ENCODE results near the gene EXOC4.

Gene EXOC4

GRCh38 chr7:133401225-133401624 lies 148.3 kb downstream of the EXOC4 start:
- Histone ChIP-seq H3K4me1 (ENCODE audit: control insufficient read depth, low read length) (no peaks in the 10 kb centered on the region), H3K4me3 (ENCODE audit: low read length) (no peak overlapping the region), H3K27ac (ENCODE audit: low read depth, low read length) (no peak overlapping the region), H3K4me2 (ENCODE audit: low read length) (no peak overlapping the region), H3K36me3 (ENCODE audit: control insufficient read depth, low read length) (no peaks in the 10 kb centered on the region), H3K27me3 (ENCODE audit: control insufficient read depth, low read length) (no peaks in the 10 kb centered on the region), H3F3A (ENCODE audit: control insufficient read depth, insufficient read depth) (no peaks in the 10 kb centered on the region), H3K9me3 (ENCODE audit: control insufficient read depth, insufficient read depth, low read length) (no peaks in the 10 kb centered on the region), H3K9me2 (replicated peaks; ENCODE audit: control insufficient read depth, low read length) (no peaks in the 10 kb centered on the region), H3K79me2 (ENCODE audit: control insufficient read depth, low read length) (no peaks in the 10 kb centered on the region), H4K20me1 (ENCODE audit: control insufficient read depth, insufficient read depth, low read depth, low read length) (no peaks in the 10 kb centered on the region)
- TF ChIP-seq EZH2phosphoT487 (IDR thresholded peaks at IDR 0.05; ENCODE audit: borderline replicate concordance, low read length), result no peak
- TF ChIP-seq, protein P1, sequence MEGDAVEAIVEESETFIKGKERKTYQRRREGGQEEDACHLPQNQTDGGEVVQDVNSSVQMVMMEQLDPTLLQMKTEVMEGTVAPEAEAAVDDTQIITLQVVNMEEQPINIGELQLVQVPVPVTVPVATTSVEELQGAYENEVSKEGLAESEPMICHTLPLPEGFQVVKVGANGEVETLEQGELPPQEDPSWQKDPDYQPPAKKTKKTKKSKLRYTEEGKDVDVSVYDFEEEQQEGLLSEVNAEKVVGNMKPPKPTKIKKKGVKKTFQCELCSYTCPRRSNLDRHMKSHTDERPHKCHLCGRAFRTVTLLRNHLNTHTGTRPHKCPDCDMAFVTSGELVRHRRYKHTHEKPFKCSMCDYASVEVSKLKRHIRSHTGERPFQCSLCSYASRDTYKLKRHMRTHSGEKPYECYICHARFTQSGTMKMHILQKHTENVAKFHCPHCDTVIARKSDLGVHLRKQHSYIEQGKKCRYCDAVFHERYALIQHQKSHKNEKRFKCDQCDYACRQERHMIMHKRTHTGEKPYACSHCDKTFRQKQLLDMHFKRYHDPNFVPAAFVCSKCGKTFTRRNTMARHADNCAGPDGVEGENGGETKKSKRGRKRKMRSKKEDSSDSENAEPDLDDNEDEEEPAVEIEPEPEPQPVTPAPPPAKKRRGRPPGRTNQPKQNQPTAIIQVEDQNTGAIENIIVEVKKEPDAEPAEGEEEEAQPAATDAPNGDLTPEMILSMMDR (IDR thresholded peaks at IDR 0.05; ENCODE audit: low read depth, low read length, poor library complexity, severe bottlenecking), result no peak

GRCh38 chr7:133408212-133408611 lies 155.3 kb downstream of the EXOC4 start:
- Histone ChIP-seq H3F3A (ENCODE audit: control insufficient read depth, insufficient read depth) (no peaks in the 10 kb centered on the region), H3K9me2 (replicated peaks; ENCODE audit: control insufficient read depth, low read length) (no peaks in the 10 kb centered on the region), H3K27me3 (ENCODE audit: control insufficient read depth, low read length) (no peaks in the 10 kb centered on the region), H3K9me3 (ENCODE audit: control insufficient read depth, insufficient read depth, low read length) (no peaks in the 10 kb centered on the region), H3K79me2 (ENCODE audit: control insufficient read depth, low read length) (no peaks in the 10 kb centered on the region), H3K4me1 (ENCODE audit: control insufficient read depth, low read length) (no peaks in the 10 kb centered on the region), H3K27ac (ENCODE audit: low read depth, low read length) (no peak overlapping the region), H3K36me3 (ENCODE audit: control insufficient read depth, low read length) (no peaks in the 10 kb centered on the region), H4K20me1 (ENCODE audit: control insufficient read depth, insufficient read depth, low read depth, low read length) (no peaks in the 10 kb centered on the region), H3K4me3 (ENCODE audit: low read length) (no peak overlapping the region), H3K4me2 (ENCODE audit: low read length) (no peak overlapping the region)
- TF ChIP-seq EZH2phosphoT487 (IDR thresholded peaks at IDR 0.05; ENCODE audit: borderline replicate concordance, low read length), result no peak
- TF ChIP-seq, protein P1 (IDR thresholded peaks at IDR 0.05; ENCODE audit: low read depth, low read length, poor library complexity, severe bottlenecking), result no peak

GRCh38 chr7:133409421-133409820 lies 156.5 kb downstream of the EXOC4 start:
- Histone ChIP-seq H3K9me2 (replicated peaks; ENCODE audit: control insufficient read depth, low read length) (no peaks in the 10 kb centered on the region), H4K20me1 (ENCODE audit: control insufficient read depth, insufficient read depth, low read depth, low read length) (no peaks in the 10 kb centered on the region), H3K79me2 (ENCODE audit: control insufficient read depth, low read length) (no peaks in the 10 kb centered on the region), H3K4me2 (ENCODE audit: low read length) (no peak overlapping the region), H3K27me3 (ENCODE audit: control insufficient read depth, low read length) (no peaks in the 10 kb centered on the region), H3K36me3 (ENCODE audit: control insufficient read depth, low read length) (no peaks in the 10 kb centered on the region), H3K27ac (ENCODE audit: low read depth, low read length) (no peak overlapping the region), H3F3A (ENCODE audit: control insufficient read depth, insufficient read depth) (no peaks in the 10 kb centered on the region), H3K4me3 (ENCODE audit: low read length) (no peak overlapping the region), H3K4me1 (ENCODE audit: control insufficient read depth, low read length) (no peaks in the 10 kb centered on the region), H3K9me3 (ENCODE audit: control insufficient read depth, insufficient read depth, low read length) (no peaks in the 10 kb centered on the region)
- TF ChIP-seq EZH2phosphoT487 (IDR thresholded peaks at IDR 0.05; ENCODE audit: borderline replicate concordance, low read length), result no peak
- TF ChIP-seq, protein P1 (IDR thresholded peaks at IDR 0.05; ENCODE audit: low read depth, low read length, poor library complexity, severe bottlenecking), result no peak

DNA sequence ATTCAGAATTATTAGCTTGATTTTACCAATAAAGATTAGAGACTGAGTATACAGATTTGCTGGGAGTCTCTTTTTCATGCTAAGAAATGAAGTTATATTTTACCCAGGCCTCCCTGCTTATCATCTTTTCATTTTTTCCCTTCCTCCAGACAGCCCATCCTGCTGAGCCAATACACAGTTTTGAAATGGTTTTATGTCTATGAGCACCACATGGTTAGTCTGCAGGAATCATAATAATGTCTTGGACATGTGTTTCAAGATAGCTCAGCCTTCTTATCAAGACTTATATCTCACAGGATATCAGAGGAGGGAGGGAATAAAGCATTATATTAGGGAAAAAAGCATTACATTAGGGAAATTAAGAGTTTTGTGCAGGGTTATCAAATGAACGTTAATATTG lies 157.1 kb downstream of the EXOC4 start:
- H3K27me3 ChIP-seq (ENCODE audit: control insufficient read depth, low read length), result no peaks in the 10 kb centered on the region
- TF ChIP-seq, protein P1 (IDR thresholded peaks at IDR 0.05; ENCODE audit: low read depth, low read length, poor library complexity, severe bottlenecking), result no peak
- TF ChIP-seq EZH2phosphoT487 (IDR thresholded peaks at IDR 0.05; ENCODE audit: borderline replicate concordance, low read length), result no peak
- H3F3A ChIP-seq (ENCODE audit: control insufficient read depth, insufficient read depth), result no peaks in the 10 kb centered on the region
- H3K9me3 ChIP-seq (ENCODE audit: control insufficient read depth, insufficient read depth, low read length), result no peaks in the 10 kb centered on the region
- no peaks in the 10 kb centered on the region for H3K9me2 ChIP-seq (replicated peaks; ENCODE audit: control insufficient read depth, low read length)
- H3K4me3 ChIP-seq (ENCODE audit: low read length), result no peak overlapping the region
- H3K4me2 ChIP-seq (ENCODE audit: low read length), result no peak overlapping the region
- H3K4me1 ChIP-seq (ENCODE audit: control insufficient read depth, low read length), result no peaks in the 10 kb centered on the region
- no peaks in the 10 kb centered on the region for H3K79me2 ChIP-seq (ENCODE audit: control insufficient read depth, low read length)
- no peak overlapping the region for H3K27ac ChIP-seq (ENCODE audit: low read depth, low read length)
- H3K36me3 ChIP-seq (ENCODE audit: control insufficient read depth, low read length), result no peaks in the 10 kb centered on the region
- H4K20me1 ChIP-seq (ENCODE audit: control insufficient read depth, insufficient read depth, low read depth, low read length), result no peaks in the 10 kb centered on the region

Data from DOHH2 (cell line).